LNCAP (cell line): ENCODE results near the gene NR1H3.

Source experiments
- TF ChIP-seq, protein P1 (sequence below): fragments of 450-650 bp; IDR thresholded peaks from 2 replicates; pipeline ENCODE4 v1.5.1; 2017; ENCODE audit warnings: mild to moderate bottlenecking

NR1H3 gene

DNA sequence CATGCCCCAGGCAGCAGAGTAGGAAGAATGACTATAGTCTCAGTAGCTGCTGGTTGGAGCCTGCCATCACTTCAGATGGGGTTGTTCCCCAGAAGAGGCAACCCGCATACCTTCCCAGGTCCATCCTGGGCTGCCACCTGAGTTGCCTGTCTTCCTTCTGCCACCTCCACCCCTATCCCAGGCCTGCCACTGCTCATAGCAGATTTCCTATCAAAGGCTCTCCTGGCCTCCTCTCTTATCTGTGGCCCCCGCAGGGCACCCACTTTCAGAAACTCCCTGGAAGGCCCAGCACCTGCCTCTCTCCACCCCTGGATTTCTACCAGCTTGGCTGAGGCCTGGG is 649 bp upstream of the NR1H3 start:
- TF ChIP-seq, protein P1, sequence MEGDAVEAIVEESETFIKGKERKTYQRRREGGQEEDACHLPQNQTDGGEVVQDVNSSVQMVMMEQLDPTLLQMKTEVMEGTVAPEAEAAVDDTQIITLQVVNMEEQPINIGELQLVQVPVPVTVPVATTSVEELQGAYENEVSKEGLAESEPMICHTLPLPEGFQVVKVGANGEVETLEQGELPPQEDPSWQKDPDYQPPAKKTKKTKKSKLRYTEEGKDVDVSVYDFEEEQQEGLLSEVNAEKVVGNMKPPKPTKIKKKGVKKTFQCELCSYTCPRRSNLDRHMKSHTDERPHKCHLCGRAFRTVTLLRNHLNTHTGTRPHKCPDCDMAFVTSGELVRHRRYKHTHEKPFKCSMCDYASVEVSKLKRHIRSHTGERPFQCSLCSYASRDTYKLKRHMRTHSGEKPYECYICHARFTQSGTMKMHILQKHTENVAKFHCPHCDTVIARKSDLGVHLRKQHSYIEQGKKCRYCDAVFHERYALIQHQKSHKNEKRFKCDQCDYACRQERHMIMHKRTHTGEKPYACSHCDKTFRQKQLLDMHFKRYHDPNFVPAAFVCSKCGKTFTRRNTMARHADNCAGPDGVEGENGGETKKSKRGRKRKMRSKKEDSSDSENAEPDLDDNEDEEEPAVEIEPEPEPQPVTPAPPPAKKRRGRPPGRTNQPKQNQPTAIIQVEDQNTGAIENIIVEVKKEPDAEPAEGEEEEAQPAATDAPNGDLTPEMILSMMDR: no peak

DNA sequence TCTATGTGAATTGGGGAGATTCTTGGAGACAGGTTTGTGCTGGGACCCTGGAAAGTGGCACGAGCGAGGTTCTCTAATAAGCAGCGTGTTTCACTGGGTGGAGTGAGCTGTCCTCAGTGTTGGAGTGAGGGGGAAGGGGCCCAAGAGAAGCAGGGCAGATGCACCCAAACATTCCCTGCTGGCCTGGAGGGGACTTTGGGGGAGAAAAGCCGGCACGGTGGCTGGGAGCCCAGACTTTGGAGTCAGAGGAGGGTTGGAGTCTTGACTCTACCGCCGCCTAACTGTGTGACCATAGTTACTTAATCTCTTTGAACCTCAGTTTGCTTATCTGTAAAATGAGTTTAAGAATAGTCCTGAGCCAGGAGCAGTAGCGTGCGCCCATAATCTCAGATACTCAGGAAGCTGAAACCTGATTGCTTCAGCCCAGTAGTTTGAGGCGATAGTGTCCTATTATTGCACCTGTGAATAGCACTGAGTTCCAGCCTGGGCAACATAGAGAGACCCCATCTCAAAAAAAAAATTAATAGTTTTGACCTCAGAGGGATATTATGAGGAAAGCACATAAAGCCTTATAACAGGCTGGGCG is 614 bp downstream of the NR1H3 start:
- TF ChIP-seq, protein P1: no peak

DNA sequence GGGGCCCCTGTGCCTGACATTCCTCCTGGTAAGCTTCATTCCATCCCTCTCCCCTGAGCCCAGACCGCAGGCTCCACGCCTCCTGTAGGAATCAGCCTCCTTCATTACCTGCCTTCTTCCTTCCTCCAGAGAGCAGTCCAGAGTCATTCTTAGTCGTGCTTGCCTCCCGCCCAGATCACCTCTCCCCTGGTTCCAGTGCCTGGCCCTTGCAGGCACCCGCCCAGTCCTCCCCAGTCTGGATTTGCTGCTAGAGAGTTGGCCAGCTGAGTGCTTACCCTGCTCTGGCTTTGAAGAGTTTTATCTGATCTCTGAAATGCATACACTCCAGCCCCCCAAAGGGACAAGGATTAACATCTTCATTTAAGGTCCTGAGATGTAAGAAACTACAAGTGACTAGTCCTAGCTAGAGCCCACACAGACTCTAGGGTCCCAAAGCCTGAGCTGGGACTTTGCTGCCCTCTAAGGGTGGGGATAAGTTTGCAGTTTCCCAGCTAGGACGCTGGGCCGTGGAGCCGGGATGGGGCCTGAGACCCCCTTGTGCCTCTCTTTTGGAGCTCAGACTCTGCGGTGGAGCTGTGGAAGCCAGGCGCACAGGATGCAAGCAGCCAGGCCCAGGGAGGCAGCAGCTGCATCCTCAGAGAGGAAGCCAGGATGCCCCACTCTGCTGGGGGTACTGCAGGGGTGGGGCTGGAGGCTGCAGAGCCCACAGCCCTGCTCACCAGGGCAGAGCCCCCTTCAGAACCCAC is 1.6 kb downstream of the NR1H3 start:
- TF ChIP-seq, protein P1: peak; percentile 51

DNA sequence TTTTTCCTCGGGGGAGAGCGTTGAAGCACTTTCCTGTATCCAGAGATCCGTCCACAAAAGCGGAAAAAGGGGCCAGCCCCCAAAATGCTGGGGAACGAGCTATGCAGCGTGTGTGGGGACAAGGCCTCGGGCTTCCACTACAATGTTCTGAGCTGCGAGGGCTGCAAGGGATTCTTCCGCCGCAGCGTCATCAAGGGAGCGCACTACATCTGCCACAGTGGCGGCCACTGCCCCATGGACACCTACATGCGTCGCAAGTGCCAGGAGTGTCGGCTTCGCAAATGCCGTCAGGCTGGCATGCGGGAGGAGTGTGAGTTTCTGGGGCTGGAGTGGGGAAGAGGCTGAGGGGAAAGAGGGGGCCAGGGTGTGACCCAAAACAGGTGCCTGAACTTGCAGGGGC is 2.6 kb downstream of the NR1H3 start:
- TF ChIP-seq, protein P1: no peak

DNA sequence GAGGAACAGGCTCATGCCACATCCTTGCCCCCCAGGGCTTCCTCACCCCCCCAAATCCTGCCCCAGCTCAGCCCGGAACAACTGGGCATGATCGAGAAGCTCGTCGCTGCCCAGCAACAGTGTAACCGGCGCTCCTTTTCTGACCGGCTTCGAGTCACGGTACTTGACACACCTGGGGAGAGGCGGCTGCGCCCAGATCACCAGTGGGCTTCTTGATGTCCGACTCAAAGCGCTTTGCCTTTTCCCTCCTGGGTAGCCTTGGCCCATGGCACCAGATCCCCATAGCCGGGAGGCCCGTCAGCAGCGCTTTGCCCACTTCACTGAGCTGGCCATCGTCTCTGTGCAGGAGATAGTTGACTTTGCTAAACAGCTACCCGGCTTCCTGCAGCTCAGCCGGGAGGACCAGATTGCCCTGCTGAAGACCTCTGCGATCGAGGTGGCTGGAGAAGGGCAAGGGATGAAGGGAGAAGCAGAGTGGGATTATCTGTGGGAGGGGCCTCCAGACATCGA is 3.5 kb downstream of the NR1H3 start:
- TF ChIP-seq, protein P1: no peak

DNA sequence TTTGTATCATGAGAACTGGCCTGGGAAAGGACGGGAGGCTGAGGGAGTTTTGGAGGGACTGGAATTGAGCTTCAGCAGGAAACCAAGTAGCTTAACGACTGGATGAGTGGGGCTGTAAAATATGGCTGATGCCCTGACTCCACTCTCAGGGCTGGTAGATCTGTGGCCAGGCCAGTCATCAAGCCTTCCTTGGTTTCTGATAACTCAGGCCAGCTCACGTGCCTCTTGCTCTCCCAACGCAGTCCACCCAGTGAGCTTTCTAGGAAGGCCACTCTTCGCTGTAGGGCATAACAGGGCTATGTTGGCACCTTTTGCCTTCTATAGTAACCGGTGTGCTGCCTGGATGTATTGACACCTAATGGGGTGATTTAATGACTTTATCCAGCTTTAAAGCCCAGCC is 6.3 kb downstream of the NR1H3 start:
- TF ChIP-seq, protein P1: no peak

DNA sequence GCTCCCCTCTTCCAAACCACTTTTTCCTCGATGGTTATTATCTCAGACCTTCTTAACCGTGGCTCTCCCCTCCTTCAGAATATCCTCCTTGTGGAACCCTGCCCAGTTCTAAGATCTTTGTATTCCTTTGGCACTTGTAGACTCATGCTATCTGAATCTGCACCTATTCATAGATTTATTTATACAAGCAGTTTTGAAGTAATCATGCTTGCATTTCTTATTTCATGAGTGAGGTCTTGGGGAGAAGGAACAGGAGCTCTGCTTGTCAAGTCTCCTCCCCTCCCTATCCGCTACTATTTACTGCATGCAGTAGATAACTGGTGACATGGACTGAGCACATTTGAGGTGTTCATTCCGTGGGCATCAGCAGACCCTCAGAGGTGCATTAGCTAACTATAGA is 6.7 kb downstream of the NR1H3 start:
- TF ChIP-seq, protein P1: no peak
